Right renal cortex interstitium (tissue), 3 donors: ENCODE measurements around the gene KY. TPM values are rescaled to one million over a fixed set of nuclear protein-coding genes. Genes with fewer than 3 reads are reported as not detected.

Source experiments
- DNase-seq, 3 donors: peaks; one replicate each; pipeline ENCODE4 v3.0.0-alpha.2; 2013; ENCODE audit warnings: low read depth in 3 of 3, low spot score in 2 of 3
- polyA plus RNA-seq, 3 donors: library from polyadenylated mRNA; unstranded; fragments of 120-200 nt; gene quantifications; one replicate each; pipeline ENCODE4 v1.2.1, GENCODE V29; 2013; ENCODE audit not compliant: insufficient read length in 3 of 3

The KY gene
- polyA plus RNA-seq, 3 donors = 1.2 to 1.5 (median 1.4) TPM

DNA sequence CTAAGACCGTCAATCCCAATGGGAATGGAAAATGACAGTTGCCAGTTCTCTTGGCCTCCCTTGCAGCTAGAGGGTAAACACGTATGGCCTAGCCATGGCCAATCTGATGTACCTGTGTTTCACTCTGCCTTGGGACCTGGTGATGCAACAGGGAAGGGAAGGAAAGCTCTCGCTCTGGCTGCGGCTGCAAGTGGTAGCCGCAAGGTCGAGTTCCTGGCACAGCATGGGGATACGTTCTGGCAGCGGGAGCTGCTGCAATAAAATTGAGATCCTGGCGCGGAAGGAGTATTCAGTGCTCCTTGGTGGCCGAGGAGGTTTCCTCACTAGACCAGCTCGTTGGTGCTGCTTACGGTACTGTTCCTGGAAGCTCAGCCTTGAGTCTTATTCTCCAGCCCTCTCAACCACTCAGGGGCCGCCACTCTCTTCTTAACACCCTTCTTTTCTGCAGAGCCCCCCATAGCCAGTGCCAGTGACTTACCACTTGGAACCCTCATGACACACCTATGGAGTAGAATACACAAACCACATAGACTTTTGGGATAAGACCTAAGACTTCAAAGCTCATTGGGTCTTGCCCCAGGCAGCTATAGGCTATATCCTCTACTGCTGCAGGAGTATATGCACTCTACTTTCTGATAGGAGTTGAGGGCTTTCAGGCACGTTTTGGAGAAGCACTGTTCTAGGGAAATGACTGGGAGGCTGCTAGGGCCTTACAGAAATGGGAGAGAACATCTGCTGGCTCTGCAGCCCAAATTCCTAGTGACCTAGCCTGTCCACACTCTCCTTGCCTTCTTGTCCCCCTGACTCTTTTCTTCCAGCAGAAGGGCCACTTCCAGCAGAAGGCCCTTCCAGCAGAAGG lies 2.7 kb downstream of the KY start:
- no peak for DNase-seq

DNA sequence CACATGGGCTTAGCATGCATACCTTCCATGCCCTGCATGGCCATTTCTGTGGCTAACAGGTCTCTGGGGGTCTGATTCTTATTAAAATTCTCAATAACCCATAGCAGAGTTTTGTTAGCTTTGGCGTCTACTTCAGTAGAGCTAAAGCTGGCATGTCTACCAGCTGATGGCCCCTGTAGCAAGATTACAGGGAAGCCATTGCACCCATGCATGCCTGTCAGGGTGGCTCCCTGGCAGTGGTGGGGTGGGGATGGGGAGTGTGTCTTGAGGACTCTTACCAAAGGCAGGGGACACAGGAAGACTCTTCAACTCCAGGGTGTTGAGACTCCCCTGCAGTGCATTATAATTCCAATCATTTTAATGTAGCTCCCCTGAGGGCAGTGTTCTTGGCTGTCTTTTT lies 4.7 kb downstream of the KY start:
- DNase-seq = no peak

DNA sequence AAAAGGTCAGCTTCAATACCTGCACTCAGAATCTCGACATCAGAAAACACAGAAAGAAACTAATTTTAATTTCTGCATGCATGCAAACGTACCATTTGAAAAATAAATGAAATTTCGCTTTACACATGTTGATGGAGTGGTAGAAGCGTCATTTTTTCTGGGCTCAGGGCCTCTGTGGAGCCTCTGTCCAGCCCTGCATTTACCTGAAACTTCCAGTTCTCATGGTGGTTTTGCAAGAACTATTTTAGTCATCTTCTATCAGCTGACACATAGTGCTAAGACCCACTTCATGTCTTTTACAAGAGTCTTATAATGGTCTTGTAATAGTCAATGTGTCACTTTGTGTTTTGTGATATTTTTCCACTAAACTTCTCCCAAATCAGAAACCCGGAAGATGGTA lies 5.3 kb downstream of the KY start:
- DNase-seq = no peak

DNA sequence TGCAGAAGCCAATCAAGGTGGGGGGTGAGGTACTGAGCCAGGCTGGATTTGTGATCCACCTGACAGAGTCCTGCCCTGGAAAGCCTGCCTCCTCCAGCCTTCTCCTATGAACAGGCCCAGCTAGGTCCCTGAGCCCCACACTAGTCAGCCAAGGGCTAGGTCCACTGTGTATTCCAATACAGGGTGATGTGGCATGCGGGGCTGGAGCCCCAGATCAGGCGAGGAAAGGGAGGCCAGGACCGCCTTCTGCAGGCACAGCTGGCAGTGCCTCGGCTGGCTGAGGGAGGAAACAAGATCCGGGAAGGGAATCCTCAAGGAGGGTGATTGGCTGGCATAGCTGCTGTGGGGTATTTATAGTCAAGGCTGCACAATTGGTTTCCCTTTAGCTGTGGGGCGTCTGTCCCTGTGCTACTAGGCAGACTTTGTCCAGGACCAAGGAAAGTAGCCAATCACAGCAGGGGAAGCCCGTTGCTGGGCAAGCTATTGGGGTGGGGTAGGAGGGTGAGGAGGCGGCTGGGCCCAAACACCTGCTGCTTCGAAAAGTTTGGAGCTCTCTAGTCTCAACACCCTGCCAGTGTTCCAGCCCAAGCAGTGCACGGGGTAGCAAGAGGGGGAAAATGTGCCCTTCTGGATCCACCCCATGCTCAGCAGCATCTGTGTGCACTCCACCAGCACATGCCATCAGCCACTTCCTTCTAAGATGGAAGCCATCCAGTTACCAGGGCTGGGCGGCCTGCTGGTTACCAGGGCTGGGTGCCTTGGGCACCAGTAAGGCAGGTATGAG lies 5.9 kb downstream of the KY start:
- peak in 1 of 3 donors; percentile 24 for DNase-seq

DNA sequence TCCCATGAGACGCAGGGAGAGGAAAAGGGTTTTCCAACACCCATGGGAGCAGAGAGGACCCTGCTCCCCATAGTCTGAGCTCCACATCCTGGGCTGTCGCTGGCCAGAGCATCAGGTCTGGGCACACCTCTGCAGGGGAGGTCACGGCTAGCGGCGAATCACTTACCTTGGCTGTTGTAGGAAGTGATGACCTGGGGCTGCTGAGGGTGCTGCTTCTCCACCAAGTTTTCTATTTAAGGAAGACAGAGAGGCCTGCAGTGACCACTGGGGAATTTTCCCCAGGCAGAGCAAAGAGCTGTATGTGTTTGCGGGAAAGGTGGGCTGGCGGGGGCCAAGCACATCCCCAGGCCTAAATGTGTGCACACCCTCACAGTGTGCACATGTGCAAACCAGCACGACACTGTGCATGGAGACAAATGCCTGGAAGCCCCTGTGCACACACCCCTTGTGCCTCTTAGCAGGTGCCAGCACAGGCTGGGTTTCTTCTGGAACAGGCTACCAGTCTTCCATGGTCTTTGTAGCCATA lies 7.6 kb downstream of the KY start:
- no peak for DNase-seq

GRCh38 chr3:134642445-134643149 lies 8.2 kb downstream of the KY start:
- DNase-seq = no peak

DNA sequence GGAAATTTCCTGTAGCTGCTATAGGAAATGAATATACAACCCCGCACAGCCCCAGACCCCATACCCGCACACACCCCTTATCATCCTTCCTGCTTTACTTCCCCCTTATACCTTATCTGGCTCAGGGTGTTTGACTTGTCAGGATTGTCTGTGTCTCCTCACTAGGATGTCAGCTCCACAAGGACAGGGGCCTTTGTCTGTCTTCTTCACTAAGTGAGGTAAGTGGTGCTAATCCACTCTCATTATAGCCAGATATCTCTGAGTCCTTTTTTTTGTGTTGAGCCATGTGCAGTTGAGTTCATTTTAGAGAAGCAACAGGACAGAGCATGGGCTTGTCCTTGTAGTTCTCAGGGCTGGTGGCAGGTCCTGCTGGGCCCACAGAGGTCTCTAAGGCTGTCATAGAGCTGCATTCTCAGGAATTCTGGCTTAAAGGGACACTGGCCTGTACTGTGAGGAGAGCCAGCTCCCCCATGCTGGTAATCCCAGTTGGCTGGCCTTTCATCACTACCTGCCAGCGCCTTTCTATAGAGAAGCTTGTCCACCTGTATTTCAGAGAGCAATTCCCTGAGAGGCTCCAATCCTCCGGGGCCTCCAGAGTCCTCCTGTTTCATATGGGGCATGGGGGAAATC lies 9.0 kb downstream of the KY start:
- no peak for DNase-seq

DNA sequence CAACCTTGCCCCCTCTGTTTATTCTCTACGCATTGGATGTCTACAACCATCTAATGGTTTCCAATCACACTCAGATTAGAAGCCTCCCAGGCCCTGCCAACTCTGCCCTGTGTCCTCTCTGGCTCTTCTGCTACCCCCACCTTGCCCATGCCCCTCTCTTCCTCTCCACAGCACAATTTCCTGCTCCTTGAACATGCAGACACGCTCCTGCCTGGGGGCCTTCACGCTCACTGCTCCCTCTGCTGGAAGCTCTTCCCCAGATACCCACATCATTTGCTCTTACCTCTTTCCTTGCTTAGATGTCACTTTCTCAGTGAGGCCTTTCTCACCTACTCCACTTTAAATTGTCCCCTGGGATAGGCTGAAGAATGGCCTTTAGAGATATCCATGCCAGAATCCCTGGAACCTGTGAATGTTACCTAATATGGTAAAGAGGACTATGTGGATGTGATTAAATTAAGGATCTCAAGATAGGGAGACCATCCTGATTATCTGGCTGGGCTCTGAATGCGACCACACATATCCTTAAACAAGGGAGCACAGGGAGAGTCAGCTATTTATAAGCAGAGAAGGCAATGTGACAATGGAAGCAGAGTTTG lies 9.9 kb downstream of the KY start:
- no peak for DNase-seq

GRCh38 chr3:134640378-134640777 lies 10.4 kb downstream of the KY start:
- no peak for DNase-seq

DNA sequence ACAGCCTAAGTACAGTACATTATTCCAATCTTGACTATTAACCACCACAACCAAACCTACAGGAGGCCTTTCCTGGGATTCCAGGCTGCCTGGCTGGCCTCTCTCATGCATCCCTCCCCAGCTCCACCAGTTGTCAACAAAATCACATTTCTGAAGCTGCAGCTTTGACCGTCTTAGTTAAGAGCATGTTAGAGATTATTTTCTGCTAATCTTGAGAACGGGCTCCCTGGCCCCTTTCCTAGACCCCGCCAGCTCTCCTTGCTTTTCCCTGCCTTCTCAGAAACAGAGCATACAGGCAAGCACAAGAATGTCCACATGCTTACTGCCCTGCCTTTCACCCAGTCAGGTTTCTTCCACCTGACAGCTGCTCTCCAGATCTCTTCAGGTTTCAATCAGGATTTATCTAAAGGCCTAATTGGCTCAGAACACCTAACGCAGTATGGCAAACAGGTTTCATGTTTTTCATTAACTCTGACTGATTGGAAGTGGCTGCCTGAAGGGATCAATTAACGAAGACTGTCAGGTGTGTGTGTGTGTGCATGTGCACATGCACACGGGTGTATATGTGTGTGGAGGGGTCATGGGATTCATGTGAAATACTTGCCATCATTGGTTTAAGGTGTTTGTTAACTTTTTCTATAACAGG lies 12.3 kb downstream of the KY start:
- no peak for DNase-seq

DNA sequence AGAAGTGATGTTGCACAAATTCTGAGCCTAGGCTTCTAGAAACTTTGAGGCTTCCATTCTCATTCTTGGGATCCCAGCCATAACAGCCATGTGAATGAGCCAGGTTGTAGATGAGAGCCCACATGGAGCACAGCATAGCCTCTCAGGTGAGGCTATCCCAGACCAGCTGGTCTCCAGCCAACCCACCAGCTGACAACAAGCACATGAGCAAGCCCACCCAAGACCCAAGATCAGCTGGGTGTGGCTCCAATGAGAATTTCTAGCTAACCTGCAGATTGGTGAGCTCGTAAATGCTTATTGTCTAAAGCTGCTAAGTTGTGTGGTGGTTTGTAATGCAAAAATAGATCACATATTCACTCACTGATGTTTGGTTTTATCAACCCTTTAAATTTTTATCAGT lies 14.4 kb downstream of the KY start:
- no peak for DNase-seq

GRCh38 chr3:134630506-134630905 lies 20.3 kb downstream of the KY start:
- DNase-seq = no peak

GRCh38 chr3:134628884-134629283 lies 21.9 kb downstream of the KY start:
- no peak for DNase-seq

DNA sequence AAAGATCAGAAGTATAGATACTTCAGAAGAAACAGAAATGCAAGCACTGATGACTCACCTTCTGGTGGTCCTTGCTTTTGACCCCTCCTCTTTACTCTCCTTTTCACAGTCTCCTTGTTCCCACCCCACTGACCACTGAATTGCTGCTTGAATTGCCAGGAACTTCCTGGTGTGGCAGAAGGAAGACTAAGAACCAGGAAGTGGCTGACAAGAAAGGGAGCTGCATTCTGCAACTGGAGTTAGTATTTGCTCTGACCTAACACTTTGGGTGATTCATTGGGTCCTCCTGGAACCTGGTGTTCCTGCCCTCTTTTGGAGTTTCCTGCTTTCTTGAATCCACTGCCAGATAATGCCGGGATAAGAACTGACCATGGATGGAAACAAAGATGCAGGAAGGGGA lies 23.0 kb downstream of the KY start:
- no peak for DNase-seq

DNA sequence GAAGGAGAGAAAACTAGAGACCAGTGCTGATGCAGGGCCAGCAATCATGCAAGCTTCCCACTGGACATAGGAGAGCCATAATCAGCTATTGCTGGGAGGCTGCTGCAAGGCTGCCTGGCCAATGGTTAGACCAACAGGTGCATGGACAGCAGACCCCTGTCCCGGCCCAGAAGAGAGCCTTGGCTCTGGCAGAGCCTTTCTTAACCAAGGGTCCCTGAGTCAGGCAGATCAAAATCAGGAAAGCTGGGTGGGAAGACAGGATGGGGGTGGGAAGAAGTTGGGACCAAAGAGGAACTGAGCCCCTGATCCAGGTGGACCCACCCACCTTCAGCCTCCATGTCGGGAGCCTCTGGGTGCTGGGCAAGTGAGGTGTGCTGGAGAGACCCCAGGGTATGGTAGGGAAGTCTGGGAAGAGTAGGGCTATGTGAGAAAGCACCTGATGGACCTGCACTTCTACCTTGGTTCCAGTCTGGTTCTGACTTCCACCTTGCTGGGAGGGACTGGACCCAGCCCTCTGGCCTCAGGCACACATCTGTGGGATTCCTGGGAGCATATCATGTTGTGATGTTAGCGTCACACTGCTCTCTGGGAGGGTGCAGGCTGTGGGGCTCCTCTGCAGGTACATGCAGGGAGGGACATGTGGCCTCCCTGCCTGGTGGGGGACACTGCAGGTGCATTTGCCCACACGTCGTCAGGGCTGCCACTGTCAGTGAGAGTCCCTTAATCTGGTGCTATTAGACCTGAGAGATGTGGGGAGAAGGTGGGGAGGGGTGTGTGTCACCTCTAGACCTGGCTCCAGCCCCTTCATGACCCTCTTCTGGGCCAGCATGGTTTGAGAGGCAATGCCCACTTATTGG lies 24.7 kb downstream of the KY start:
- DNase-seq = no peak

DNA sequence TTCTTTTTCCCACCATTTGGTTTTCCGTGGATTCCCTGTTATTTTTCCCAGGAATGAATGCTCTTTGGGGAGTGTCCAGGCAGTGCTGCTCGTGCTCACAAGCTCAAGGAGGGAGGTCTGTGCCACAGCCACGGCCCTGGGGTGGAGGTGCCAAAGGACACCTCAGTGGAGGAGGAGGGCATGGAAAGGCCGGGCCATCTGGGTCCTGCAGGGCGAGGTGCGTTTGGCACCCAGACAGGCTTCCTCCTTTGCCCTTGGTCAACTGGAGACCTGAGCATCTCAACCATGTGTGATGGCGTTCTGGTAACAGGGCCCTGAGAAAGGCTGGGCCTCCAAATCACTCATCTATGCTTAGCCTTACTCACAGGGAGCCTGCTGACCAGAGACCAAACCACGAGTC lies 25.4 kb downstream of the KY start:
- DNase-seq = no peak

DNA sequence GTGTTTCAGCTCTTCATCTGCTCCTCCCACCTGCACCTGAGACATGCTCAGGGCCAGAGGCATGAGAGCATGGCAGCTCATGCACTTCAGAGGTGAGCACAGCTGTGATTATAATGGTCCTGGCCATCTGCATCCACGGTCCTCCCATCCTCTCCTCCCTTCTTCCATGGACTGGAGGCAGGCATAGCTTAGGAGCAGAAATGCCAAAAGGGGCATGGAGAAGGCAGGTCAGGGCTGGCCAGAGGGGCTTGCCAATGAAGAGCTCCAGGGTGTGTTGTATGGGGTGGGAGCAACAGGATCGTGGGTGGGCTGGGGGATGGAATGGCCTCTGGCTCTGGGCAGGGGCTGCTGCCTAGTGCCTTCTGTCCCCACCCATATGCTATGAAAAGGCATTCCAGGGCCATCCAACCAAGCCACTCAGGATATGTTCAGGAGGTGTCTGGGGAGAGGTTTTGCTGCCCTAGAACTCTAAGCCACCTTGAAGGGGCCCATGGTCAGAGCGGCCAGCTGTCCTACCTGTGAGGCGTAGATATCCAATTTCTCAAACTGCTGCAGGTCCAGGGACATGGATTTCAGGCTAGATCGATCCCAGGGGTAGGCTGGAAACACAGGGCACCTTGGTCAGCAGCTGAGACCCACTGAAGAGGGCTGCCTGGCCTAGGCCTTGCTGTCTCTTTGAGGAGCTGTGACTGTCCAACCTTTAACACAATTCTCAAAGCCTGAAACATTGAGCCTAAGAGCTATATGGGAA lies 26.1 kb downstream of the KY start:
- no peak for DNase-seq

GRCh38 chr3:134623615-134624245 lies 27.1 kb downstream of the KY start:
- DNase-seq = no peak
